Endothelial cell of umbilical vein (primary cell): ENCODE results near the gene RIMBP2. TPM values are rescaled to one million over a fixed set of nuclear protein-coding genes. Genes with fewer than 3 reads are reported as not detected.

Experiments used
- BruUV-seq: library from RNA; stranded (reverse); fragments of 400-500 nt; replicated peaks from 2 replicates; lab custom pipeline; 2021; lab: Mats Ljungman, UMichigan
- CTCF ChIA-PET: fragments of 300-600, 350-600 bp; sonication (Branson Sonifier 250); formaldehyde crosslinking; loops from one replicate; lab custom pipeline; 2021; ENCODE audit warnings: antibody characterized with exemption, inconsistent platforms; lab: Charles Lee
- POLR2A ChIA-PET: fragments of 300-600, 350-600 bp; sonication (Branson Sonifier 250); formaldehyde crosslinking; loops from one replicate; lab custom pipeline; 2021; ENCODE audit warnings: antibody characterized with exemption, inconsistent platforms; lab: Charles Lee
- DNase-seq: peaks from one replicate; pipeline ENCODE4 v3.0.0-alpha.2; 2011; ENCODE audit warnings: low read depth, low spot score
- FAIRE-seq: peaks from 2 replicates; lab custom pipeline; 2011; peaks lifted over from hg19 to GRCh38; lab: Jason Lieb, UNC
- H2AFZ ChIP-seq: 2 replicates; pipeline ENCODE4 v1.6.0; 2012; ENCODE audit warnings: low read depth, low read length, control low read depth, inconsistent platforms
- H3K27ac ChIP-seq: 2 replicates; pipeline ENCODE4 v1.5.1; 2011; ENCODE audit warnings: low read depth, mild to moderate bottlenecking, control low read depth, low read length, moderate library complexity; ENCODE audit not compliant: insufficient read depth
- H3K27me3 ChIP-seq, 2 experiments: 2 replicates each; pipeline versions ENCODE4 v1.6.0 to v1.6.1; 2011; ENCODE audit warnings: low read length in 2 of 2, mixed read lengths in 1 of 2; ENCODE audit not compliant: control insufficient read depth in 2 of 2, insufficient read depth in 2 of 2
- H3K36me3 ChIP-seq, 2 experiments: 2 replicates in 1 of 2; 3 replicates in 1 of 2; pipeline ENCODE4 v1.5.1; 2011; ENCODE audit warnings: low read length in 2 of 2, mild to moderate bottlenecking in 1 of 2, moderate library complexity in 1 of 2; ENCODE audit not compliant: control insufficient read depth in 2 of 2, insufficient read depth in 2 of 2; ENCODE audit errors: extremely low read depth in 1 of 2
- H3K4me1 ChIP-seq: 3 replicates; pipeline ENCODE4 v1.5.1; 2011; ENCODE audit warnings: mild to moderate bottlenecking, low read length; ENCODE audit not compliant: control insufficient read depth, insufficient read depth; ENCODE audit errors: extremely low read depth
- H3K4me2 ChIP-seq: 2 replicates; pipeline ENCODE4 v1.6.1; 2011; ENCODE audit warnings: low read length, control low read depth, mixed read lengths; ENCODE audit not compliant: insufficient read depth
- H3K4me3 ChIP-seq, 3 experiments: fragments of 200-600 bp in 1 of 3; sonication (generic), shearing (Covaris generic) in 1 of 3; replicated peaks in 1 of 3; 2 replicates each; pipeline ENCODE4 v1.5.1; 2011 to 2016; ENCODE audit warnings: control low read depth in 3 of 3, low read length in 3 of 3, mild to moderate bottlenecking in 2 of 3, inconsistent platforms in 1 of 3, low read depth in 1 of 3, moderate library complexity in 1 of 3; ENCODE audit not compliant: insufficient read depth in 1 of 3
- H3K79me2 ChIP-seq: 2 replicates; pipeline ENCODE4 v1.6.0; 2012; ENCODE audit warnings: low read length, inconsistent platforms; ENCODE audit not compliant: control insufficient read depth, insufficient read depth
- H3K9ac ChIP-seq: replicated peaks from 2 replicates; pipeline ENCODE3; 2011; ENCODE audit warnings: low read length, control low read depth; ENCODE audit not compliant: insufficient read depth; ENCODE audit errors: extremely low read depth
- H3K9me1 ChIP-seq: replicated peaks from 3 replicates; pipeline ENCODE4 v1.6.0; 2011; ENCODE audit warnings: mild to moderate bottlenecking, low read length; ENCODE audit not compliant: control insufficient read depth, insufficient read depth; ENCODE audit errors: extremely low read depth
- H3K9me3 ChIP-seq: replicated peaks from 2 replicates; pipeline ENCODE4 v1.5.1; 2012; ENCODE audit warnings: low read length, inconsistent platforms; ENCODE audit not compliant: control insufficient read depth, insufficient read depth
- H4K20me1 ChIP-seq: replicated peaks from 2 replicates; pipeline ENCODE3; 2011; ENCODE audit warnings: mild to moderate bottlenecking, low read length; ENCODE audit not compliant: control insufficient read depth, insufficient read depth; ENCODE audit errors: extremely low read depth
- EZH2 ChIP-seq: IDR thresholded peaks from 2 replicates; pipeline ENCODE4 v1.6.1; 2012; ENCODE audit warnings: borderline replicate concordance, low read depth, mild to moderate bottlenecking, moderate library complexity, low read length, inconsistent platforms; ENCODE audit not compliant: severe bottlenecking
- FOS ChIP-seq: IDR thresholded peaks from 2 replicates; pipeline ENCODE4 v1.6.1; 2011; ENCODE audit warnings: mild to moderate bottlenecking, low read length, moderate library complexity, borderline replicate concordance; ENCODE audit not compliant: insufficient read depth
- GATA2 ChIP-seq: IDR thresholded peaks from 2 replicates; pipeline ENCODE4 v1.7.0; 2011; ENCODE audit warnings: low read depth, mild to moderate bottlenecking, moderate library complexity, mixed read lengths, low read length; ENCODE audit not compliant: insufficient read length, insufficient read depth
- JUN ChIP-seq: IDR thresholded peaks from 2 replicates; pipeline ENCODE4 v1.6.1; 2011; ENCODE audit warnings: borderline replicate concordance, low read depth; ENCODE audit not compliant: insufficient read length, insufficient read depth
- MYC ChIP-seq: IDR thresholded peaks from one replicate; pipeline ENCODE4 v1.6.1; 2011; ENCODE audit warnings: mild to moderate bottlenecking, low read depth, low read length
- POLR2A ChIP-seq: IDR thresholded peaks from 2 replicates; pipeline ENCODE4 v1.6.1; 2012; ENCODE audit warnings: low read depth, mild to moderate bottlenecking, control low read depth, low read length
- POLR2AphosphoS5 ChIP-seq: IDR thresholded peaks from 2 replicates; pipeline ENCODE4 v1.6.1; 2012; ENCODE audit warnings: low read depth, mild to moderate bottlenecking, control low read depth, low read length, moderate library complexity; ENCODE audit not compliant: insufficient read depth
- dilution Hi-C: fragments of 300-500 bp; cut with MboI; formaldehyde crosslinking; loops from one replicate; pipeline ENCODE4 v1.15.0; 2019; ENCODE audit warnings: low sequenced_read_pairs; ENCODE audit not compliant: extremely low pct_ligation_motif_present
- intact Hi-C: fragments of 100-400 bp; cut with micrococcal nuclease; formaldehyde crosslinking; loops from one replicate; pipeline ENCODE4 v1.10.0; 2022
- polyA plus RNA-seq, 4 experiments: library from polyadenylated mRNA; depleted of rRNA in 3 of 4; stranded (reverse) in 3 of 4; unstranded in 1 of 4; fragments of >200 nt; gene quantifications; 2 replicates each; pipeline versions ENCODE4 v1.2.1 to v1.2.3, GENCODE V29; 2011 to 2012; ENCODE audit warnings: missing spikeins in 1 of 4
- total RNA-seq: library from RNA; stranded (reverse); gene quantifications from 2 replicates; pipeline ENCODE4 v1.2.3, GENCODE V29; 2021
- TF ChIP-seq, protein P1 (sequence below), 2 donors: IDR thresholded peaks; 1 replicate in 1 of 2; 2 replicates in 1 of 2; pipeline ENCODE4 v1.5.1; 2011; ENCODE audit warnings: low read length in 2 of 2, mild to moderate bottlenecking in 2 of 2, moderate library complexity in 2 of 2, control low read depth in 1 of 2, inconsistent platforms in 1 of 2, low read depth in 1 of 2; ENCODE audit not compliant: insufficient read depth in 1 of 2; ENCODE audit errors: extremely low read depth in 1 of 2
- TF ChIP-seq, protein P2 (sequence below): IDR thresholded peaks from 2 replicates; pipeline ENCODE4 v1.6.1; 2011; ENCODE audit not compliant: insufficient read depth, insufficient read length

Gene RIMBP2
- total and polyA plus RNA-seq, 2 donors (not counting 3 experiments of a cell fraction or from before 2014, with no cell fraction given): 0.04 TPM; not detected in 1

DNA sequence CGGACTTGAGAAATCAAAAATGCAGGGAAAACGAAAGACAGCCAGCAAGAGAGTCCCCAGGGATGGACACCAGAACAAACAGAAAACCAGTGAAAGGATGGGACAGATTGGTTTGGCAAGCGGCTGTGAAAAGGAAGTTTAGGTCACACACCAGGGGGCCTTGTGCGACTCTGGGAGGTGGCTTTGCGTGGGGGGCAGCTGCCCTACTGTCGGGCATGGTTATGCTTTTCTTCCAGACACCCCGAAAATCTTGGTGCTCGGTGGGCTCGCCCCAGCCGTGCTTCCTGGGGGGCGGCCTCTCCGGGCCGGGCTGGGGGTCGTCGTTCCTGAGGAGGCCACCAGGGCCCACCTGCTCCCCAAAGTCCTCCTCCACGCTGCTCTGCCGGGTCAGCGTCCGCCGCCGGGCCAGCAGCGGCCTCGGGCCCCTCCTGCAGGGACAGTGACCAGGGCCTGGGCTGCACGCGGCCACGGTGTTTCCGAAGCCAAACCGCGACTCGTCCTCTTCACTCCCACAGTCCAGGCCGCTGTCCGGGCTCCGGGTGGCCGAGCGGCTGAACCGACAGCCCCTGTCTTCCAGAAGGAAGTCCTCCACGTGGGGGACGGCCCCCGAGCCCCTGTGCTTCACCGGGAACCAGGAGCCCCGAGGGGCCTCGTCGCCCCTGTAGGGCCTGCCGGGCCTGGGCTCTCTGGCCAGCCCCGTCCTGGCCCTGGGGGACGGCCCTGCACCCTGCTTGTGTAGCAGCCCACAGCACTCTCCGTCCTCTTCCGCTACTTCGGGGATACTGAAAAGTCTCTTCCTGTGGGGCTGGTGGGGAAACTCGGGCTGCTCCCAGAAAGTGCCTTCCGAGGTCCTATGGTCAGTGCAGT lies 291.9 kb downstream of the RIMBP2 start:
- BruUV-seq: no TSS peak
- dilution Hi-C loops: no loop called here
- TF ChIP-seq, protein P1, sequence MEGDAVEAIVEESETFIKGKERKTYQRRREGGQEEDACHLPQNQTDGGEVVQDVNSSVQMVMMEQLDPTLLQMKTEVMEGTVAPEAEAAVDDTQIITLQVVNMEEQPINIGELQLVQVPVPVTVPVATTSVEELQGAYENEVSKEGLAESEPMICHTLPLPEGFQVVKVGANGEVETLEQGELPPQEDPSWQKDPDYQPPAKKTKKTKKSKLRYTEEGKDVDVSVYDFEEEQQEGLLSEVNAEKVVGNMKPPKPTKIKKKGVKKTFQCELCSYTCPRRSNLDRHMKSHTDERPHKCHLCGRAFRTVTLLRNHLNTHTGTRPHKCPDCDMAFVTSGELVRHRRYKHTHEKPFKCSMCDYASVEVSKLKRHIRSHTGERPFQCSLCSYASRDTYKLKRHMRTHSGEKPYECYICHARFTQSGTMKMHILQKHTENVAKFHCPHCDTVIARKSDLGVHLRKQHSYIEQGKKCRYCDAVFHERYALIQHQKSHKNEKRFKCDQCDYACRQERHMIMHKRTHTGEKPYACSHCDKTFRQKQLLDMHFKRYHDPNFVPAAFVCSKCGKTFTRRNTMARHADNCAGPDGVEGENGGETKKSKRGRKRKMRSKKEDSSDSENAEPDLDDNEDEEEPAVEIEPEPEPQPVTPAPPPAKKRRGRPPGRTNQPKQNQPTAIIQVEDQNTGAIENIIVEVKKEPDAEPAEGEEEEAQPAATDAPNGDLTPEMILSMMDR (IDR thresholded peaks at IDR 0.05; ENCODE audit: extremely low read depth in 1 of 2, insufficient read depth in 1 of 2, low read depth in 1 of 2, low read length in 2 of 2): no peak
- TF ChIP-seq, protein P2, sequence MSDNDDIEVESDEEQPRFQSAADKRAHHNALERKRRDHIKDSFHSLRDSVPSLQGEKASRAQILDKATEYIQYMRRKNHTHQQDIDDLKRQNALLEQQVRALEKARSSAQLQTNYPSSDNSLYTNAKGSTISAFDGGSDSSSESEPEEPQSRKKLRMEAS: no peak
- TF ChIP-seq JUN: no peak
- TF ChIP-seq EZH2: no peak
- no peak for TF ChIP-seq GATA2
- TF ChIP-seq POLR2A: no peak
- no peak for TF ChIP-seq FOS
- no peak for TF ChIP-seq POLR2AphosphoS5
- no peak for TF ChIP-seq MYC
- Histone ChIP-seq H3K9me1 (no peaks in the 10 kb centered on the region), H3K9me3 (peaks cover 11% of the 10 kb centered on the region), H3K36me3 (no peaks in the 10 kb centered on the region), H3K27ac (no peak overlapping the region), H3K79me2 (no peaks in the 10 kb centered on the region), H3K4me2 (no peak overlapping the region), H2AFZ (no peak overlapping the region), H4K20me1 (no peaks in the 10 kb centered on the region), H3K4me1 (no peaks in the 10 kb centered on the region), H3K4me3 (no peak overlapping the region), H3K9ac (no peak overlapping the region), H3K27me3 (no peaks in the 10 kb centered on the region)
- ChIA-PET CTCF (no interaction called here), POLR2A (no interaction called here)
- intact Hi-C loops: no loop called here
- FAIRE-seq: no peak
- DNase-seq: no peak
